ENCODE measurements around the gene PDGFD.

The PDGFD gene

GRCh38 chr11:103883856-103884255, 280.1 kb downstream of the PDGFD start:
- DNase-seq (ENCODE audit: low spot score), result no peak

- DNase-seq (ENCODE audit: low spot score), result no peak
Observed at GRCh38 chr11:103883291-103883690, 280.7 kb downstream of the PDGFD start.

GRCh38 chr11:103881584-103881983, 282.4 kb downstream of the PDGFD start:
- no peak for DNase-seq (ENCODE audit: low spot score)

GRCh38 chr11:103880968-103881367, 283.0 kb downstream of the PDGFD start:
- DNase-seq (ENCODE audit: low spot score), result no peak

- DNase-seq (ENCODE audit: low spot score), result no peak
Observed at GRCh38 chr11:103878646-103879045, 285.3 kb downstream of the PDGFD start.

GRCh38 chr11:103877221-103877620, 286.7 kb downstream of the PDGFD start:
- no peak for DNase-seq (ENCODE audit: low spot score)

GRCh38 chr11:103875855-103876510, 288.0 kb downstream of the PDGFD start:
- DNase-seq (ENCODE audit: low spot score), result no peak

- DNase-seq (ENCODE audit: low spot score), result no peak
Observed at GRCh38 chr11:103872748-103873147, 291.2 kb downstream of the PDGFD start.

- no peak for DNase-seq (ENCODE audit: low spot score)
Observed at GRCh38 chr11:103871923-103872551, 291.9 kb downstream of the PDGFD start.

- DNase-seq (ENCODE audit: low spot score), result no peak
Observed at GRCh38 chr11:103870821-103871309, 293.1 kb downstream of the PDGFD start.

GRCh38 chr11:103867481-103867880, 296.5 kb downstream of the PDGFD start:
- no peak for DNase-seq (ENCODE audit: low spot score)

GRCh38 chr11:103863497-103863896, 300.4 kb downstream of the PDGFD start:
- peak; percentile 56 for DNase-seq (ENCODE audit: low spot score)

- DNase-seq (ENCODE audit: low spot score), result no peak
Observed at GRCh38 chr11:103862802-103863174, 301.2 kb downstream of the PDGFD start.

GRCh38 chr11:103862094-103862801, 301.7 kb downstream of the PDGFD start:
- DNase-seq (ENCODE audit: low spot score), result no peak

Data from RKO (cell line).